ENCODE measurements around the gene KCNMA1. TPM values are rescaled to one million over a fixed set of nuclear protein-coding genes. Genes with fewer than 3 reads are reported as not detected.

The KCNMA1 gene
- total and polyA plus RNA-seq, 2 donors (not counting 1 experiment from before 2014, with no cell fraction given) = 0.82 to 3.1 TPM

- TF ChIP-seq, protein P1, sequence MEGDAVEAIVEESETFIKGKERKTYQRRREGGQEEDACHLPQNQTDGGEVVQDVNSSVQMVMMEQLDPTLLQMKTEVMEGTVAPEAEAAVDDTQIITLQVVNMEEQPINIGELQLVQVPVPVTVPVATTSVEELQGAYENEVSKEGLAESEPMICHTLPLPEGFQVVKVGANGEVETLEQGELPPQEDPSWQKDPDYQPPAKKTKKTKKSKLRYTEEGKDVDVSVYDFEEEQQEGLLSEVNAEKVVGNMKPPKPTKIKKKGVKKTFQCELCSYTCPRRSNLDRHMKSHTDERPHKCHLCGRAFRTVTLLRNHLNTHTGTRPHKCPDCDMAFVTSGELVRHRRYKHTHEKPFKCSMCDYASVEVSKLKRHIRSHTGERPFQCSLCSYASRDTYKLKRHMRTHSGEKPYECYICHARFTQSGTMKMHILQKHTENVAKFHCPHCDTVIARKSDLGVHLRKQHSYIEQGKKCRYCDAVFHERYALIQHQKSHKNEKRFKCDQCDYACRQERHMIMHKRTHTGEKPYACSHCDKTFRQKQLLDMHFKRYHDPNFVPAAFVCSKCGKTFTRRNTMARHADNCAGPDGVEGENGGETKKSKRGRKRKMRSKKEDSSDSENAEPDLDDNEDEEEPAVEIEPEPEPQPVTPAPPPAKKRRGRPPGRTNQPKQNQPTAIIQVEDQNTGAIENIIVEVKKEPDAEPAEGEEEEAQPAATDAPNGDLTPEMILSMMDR (IDR thresholded peaks at IDR 0.05) = no peak
- TF ChIP-seq EZH2 (IDR thresholded peaks at IDR 0.05; ENCODE audit: borderline replicate concordance, insufficient read depth, low read depth, low read length, poor library complexity, severe bottlenecking) = no peak
- no peaks in the 10 kb centered on the region for H3K36me3 ChIP-seq (replicated peaks in 1 of 2; ENCODE audit: control extremely low read depth in 1 of 2, control insufficient read depth in 1 of 2, extremely low read depth in 1 of 2, insufficient read depth in 2 of 2, low read length in 1 of 2)
- H3K4me2 ChIP-seq (replicated peaks; ENCODE audit: low read depth, low read length, poor library complexity, severe bottlenecking) = no peak overlapping the region
- H3K27me3 ChIP-seq (replicated peaks in 1 of 4; ENCODE audit: control extremely low read depth in 1 of 4, control insufficient read depth in 3 of 4, insufficient read depth in 4 of 4, low read length in 3 of 4) = peaks cover 0 to 2% (median 0%) of the 10 kb centered on the region in 4 experiments
- H3K9me3 Mint-ChIP-seq (ENCODE audit: insufficient read depth) = no peaks in the 10 kb centered on the region
- no peaks in the 10 kb centered on the region for H3K79me2 ChIP-seq (ENCODE audit: control insufficient read depth, insufficient read depth, low read length)
- WGBS (ENCODE audit: insufficient coverage) = 82% methylated on average over 7 of the region's 10 CpGs
- ChIA-PET CTCF (no interaction called here), POLR2A (no interaction called here)
- H3K4me3 Mint-ChIP-seq = no peak overlapping the region
- H2AFZ ChIP-seq (ENCODE audit: insufficient read depth, low read depth, low read length, poor library complexity, severe bottlenecking) = no peak overlapping the region
- no peaks in the 10 kb centered on the region for H3K9me3 ChIP-seq (ENCODE audit: control extremely low read depth in 1 of 3, control insufficient read depth in 2 of 3, insufficient read depth in 1 of 3, low read length in 2 of 3)
- no peak overlapping the region for H3K27ac ChIP-seq (ENCODE audit: low read length in 2 of 2)
- H3K9ac ChIP-seq (ENCODE audit: low read length) = no peak overlapping the region
- intact Hi-C loops (cut with micrococcal nuclease) = no loop called here
- DNase-seq = no peak
- no peak overlapping the region for H3K4me3 ChIP-seq (ENCODE audit: control extremely low read depth in 1 of 5, extremely low read depth in 1 of 5, insufficient read depth in 1 of 5, low read depth in 2 of 5, low read length in 4 of 5)
- no peaks in the 10 kb centered on the region for H4K20me1 ChIP-seq (ENCODE audit: control insufficient read depth, insufficient read depth, low read length, poor library complexity, severe bottlenecking)
- no peaks in the 10 kb centered on the region for H3K4me1 ChIP-seq (ENCODE audit: control insufficient read depth in 2 of 2, insufficient read depth in 2 of 2, low read length in 2 of 2)
- H3K27ac Mint-ChIP-seq = no peak overlapping the region
- peaks cover 3% of the 10 kb centered on the region for H3K27me3 Mint-ChIP-seq
- ATAC-seq (ENCODE audit: low read depth) = no peak
- H3K4me1 Mint-ChIP-seq = no peaks in the 10 kb centered on the region
Measured at GRCh38 chr10:77398986-77399755, 238.4 kb downstream of the KCNMA1 start.

- no peaks in the 10 kb centered on the region for H3K79me2 ChIP-seq (ENCODE audit: control insufficient read depth, insufficient read depth, low read length)
- Mint-ChIP-seq H3K4me3 (no peak overlapping the region), H3K4me1 (no peaks in the 10 kb centered on the region), H3K27me3 (peaks cover 3% of the 10 kb centered on the region), H3K27ac (no peak overlapping the region), H3K9me3 (ENCODE audit: insufficient read depth) (no peaks in the 10 kb centered on the region)
- intact Hi-C loops (cut with micrococcal nuclease) = no loop called here
- H3K4me2 ChIP-seq (replicated peaks; ENCODE audit: low read depth, low read length, poor library complexity, severe bottlenecking) = no peak overlapping the region
- no peaks in the 10 kb centered on the region for H4K20me1 ChIP-seq (ENCODE audit: control insufficient read depth, insufficient read depth, low read length, poor library complexity, severe bottlenecking)
- no peaks in the 10 kb centered on the region for H3K9me3 ChIP-seq (ENCODE audit: control extremely low read depth in 1 of 3, control insufficient read depth in 2 of 3, insufficient read depth in 1 of 3, low read length in 2 of 3)
- WGBS (ENCODE audit: insufficient coverage) = 57% methylated on average over 1 of the region's 2 CpGs
- H3K36me3 ChIP-seq (replicated peaks in 1 of 2; ENCODE audit: control extremely low read depth in 1 of 2, control insufficient read depth in 1 of 2, extremely low read depth in 1 of 2, insufficient read depth in 2 of 2, low read length in 1 of 2) = no peaks in the 10 kb centered on the region
- ATAC-seq (ENCODE audit: low read depth) (no peak), DNase-seq (no peak)
- POLR2A ChIA-PET = no interaction called here
- peaks cover 0 to 2% (median 0%) of the 10 kb centered on the region in 4 experiments for H3K27me3 ChIP-seq (replicated peaks in 1 of 4; ENCODE audit: control extremely low read depth in 1 of 4, control insufficient read depth in 3 of 4, insufficient read depth in 4 of 4, low read length in 3 of 4)
- H3K9ac ChIP-seq (ENCODE audit: low read length) = no peak overlapping the region
- no peak overlapping the region for H2AFZ ChIP-seq (ENCODE audit: insufficient read depth, low read depth, low read length, poor library complexity, severe bottlenecking)
- H3K27ac ChIP-seq (ENCODE audit: low read length in 2 of 2) = no peak overlapping the region
- CTCF ChIA-PET = no interaction called here
- H3K4me3 ChIP-seq (ENCODE audit: control extremely low read depth in 1 of 5, extremely low read depth in 1 of 5, insufficient read depth in 1 of 5, low read depth in 2 of 5, low read length in 4 of 5) = no peak overlapping the region
- TF ChIP-seq, protein P1 (IDR thresholded peaks at IDR 0.05) = no peak
- TF ChIP-seq EZH2 (IDR thresholded peaks at IDR 0.05; ENCODE audit: borderline replicate concordance, insufficient read depth, low read depth, low read length, poor library complexity, severe bottlenecking) = no peak
- no peaks in the 10 kb centered on the region for H3K4me1 ChIP-seq (ENCODE audit: control insufficient read depth in 2 of 2, insufficient read depth in 2 of 2, low read length in 2 of 2)
Measured at GRCh38 chr10:77398558-77398957, 239.1 kb downstream of the KCNMA1 start.

All from B cell (primary cell).